ENCODE measurements around the gene SSBP3. TPM values are rescaled to one million over a fixed set of nuclear protein-coding genes. Genes with fewer than 3 reads are reported as not detected.

The SSBP3 gene
- total and polyA plus RNA-seq, 2 of the 13 experiments (the other 11 are each of a cell fraction or from before 2014, with no cell fraction given): 8.5 to 17.6 TPM

GRCh38 chr1:54403405-54403804 is 2.8 kb downstream of the SSBP3 start:
- Histone ChIP-seq H2AFZ (ENCODE audit: low read length) (no peak overlapping the region), H3K27ac (ENCODE audit: extremely low read length, insufficient read depth, low read length) (no peak overlapping the region), H4K20me1 (ENCODE audit: insufficient read depth, low read length) (0 out of 2 replicates have a peak, but pooled peaks cover 4% of the 10 kb centered on the region), H3K36me3 (replicated peaks in 1 of 2; ENCODE audit: control insufficient read depth in 1 of 2, insufficient read depth in 2 of 2, low read length in 2 of 2) (peaks cover 13 to 42% of the 10 kb centered on the region in 2 experiments), H3K9me3 (ENCODE audit: low read length) (no peaks in the 10 kb centered on the region), H3K4me3 (replicated peaks in 1 of 3; ENCODE audit: insufficient read depth in 1 of 3, low read depth in 2 of 3, low read length in 3 of 3) (no peak overlapping the region), H3K4me2 (ENCODE audit: low read depth, low read length) (peak overlapping the region; percentile 24; the same call in 1 of the 2 replicates), H3K27me3 (ENCODE audit: control insufficient read depth in 1 of 2, insufficient read depth in 2 of 2, low read length in 2 of 2) (no peaks in the 10 kb centered on the region; a peak in 1 of 5 replicates), H3K4me1 (ENCODE audit: insufficient read depth, low read length) (peaks cover 34% of the 10 kb centered on the region), H3K79me2 (ENCODE audit: insufficient read depth, low read length) (peaks cover 7% of the 10 kb centered on the region), H3K9ac (ENCODE audit: insufficient read depth, low read depth, low read length) (no peak overlapping the region)
- ChIA-PET CTCF (ENCODE audit: low intra/inter-chr PET ratio, low total read pairs) (interaction anchor here (1.7 kb wide), 1 partner anchor 92 kb away, joined by 5 read pairs; no protein-coding TSS in a partner anchor), POLR2A (no interaction called here)
- intact Hi-C loops (cut with micrococcal nuclease; ENCODE audit: unreplicated experiment): no loop called here
- DNase-seq (ENCODE audit: low spot score): no peak
- in situ Hi-C loops (cut with HindIII; ENCODE audit: extremely low pct_ligation_motif_present, low pct_unique_long_range_greater_than_20kb): no loop called here
- 90% methylated on average over 9 of the region's 9 CpGs for WGBS (ENCODE audit: low lambda C conversion rate)
- FAIRE-seq: no peak
- no peak for ATAC-seq
- no TSS peak for BruUV-seq (replicated peaks)
- TF ChIP-seq, protein P1, sequence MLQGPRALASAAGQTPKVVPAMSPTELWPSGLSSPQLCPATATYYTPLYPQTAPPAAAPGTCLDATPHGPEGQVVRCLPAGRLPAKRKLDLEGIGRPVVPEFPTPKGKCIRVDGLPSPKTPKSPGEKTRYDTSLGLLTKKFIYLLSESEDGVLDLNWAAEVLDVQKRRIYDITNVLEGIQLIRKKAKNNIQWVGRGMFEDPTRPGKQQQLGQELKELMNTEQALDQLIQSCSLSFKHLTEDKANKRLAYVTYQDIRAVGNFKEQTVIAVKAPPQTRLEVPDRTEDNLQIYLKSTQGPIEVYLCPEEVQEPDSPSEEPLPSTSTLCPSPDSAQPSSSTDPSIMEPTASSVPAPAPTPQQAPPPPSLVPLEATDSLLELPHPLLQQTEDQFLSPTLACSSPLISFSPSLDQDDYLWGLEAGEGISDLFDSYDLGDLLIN (CRISPR knock-in tag; IDR thresholded peaks at IDR 0.05; ENCODE audit: borderline replicate concordance): no peak
- TF ChIP-seq ZNF367 (CRISPR knock-in tag; IDR thresholded peaks at IDR 0.05; ENCODE audit: borderline replicate concordance): no peak
- TF ChIP-seq ZMYM4 (CRISPR knock-in tag; IDR thresholded peaks at IDR 0.05): no peak
- TF ChIP-seq MAFF (IDR thresholded peaks at IDR 0.05; ENCODE audit: low read depth, low read length): no peak
- TF ChIP-seq ZNF121 (CRISPR knock-in tag; IDR thresholded peaks at IDR 0.05): no peak
- no peak for TF ChIP-seq KDM4B (CRISPR knock-in tag; IDR thresholded peaks at IDR 0.05)
- TF ChIP-seq HOXA3 (CRISPR knock-in tag; IDR thresholded peaks at IDR 0.05): no peak
- no peak for TF ChIP-seq TCF7 (IDR thresholded peaks at IDR 0.05; ENCODE audit: low read depth)
- TF ChIP-seq ATF4 (CRISPR knock-in tag; IDR thresholded peaks at IDR 0.05): no peak
- TF ChIP-seq TGIF2 (CRISPR knock-in tag; IDR thresholded peaks at IDR 0.05): no peak
- no peak for TF ChIP-seq BHLHE40 (IDR thresholded peaks at IDR 0.05; ENCODE audit: low read length)
- TF ChIP-seq ZMAT3 (CRISPR knock-in tag; conservative IDR thresholded peaks at IDR 0.05): no peak
- no peak for TF ChIP-seq ZNF646 (CRISPR knock-in tag; IDR thresholded peaks at IDR 0.05)
- TF ChIP-seq ZNF660 (CRISPR knock-in tag; IDR thresholded peaks at IDR 0.05; ENCODE audit: borderline replicate concordance, low read depth): no peak
- TF ChIP-seq KLF12 (CRISPR knock-in tag; IDR thresholded peaks at IDR 0.05; ENCODE audit: borderline replicate concordance): no peak
